Ovary (tissue), 3 donors: ENCODE measurements around the gene C1orf174.

Experiments used
- POLR2A ChIP-seq: fragments of 450-650 bp; IDR thresholded peaks from one replicate; pipeline ENCODE4 v1.6.1; 2017; ENCODE audit warnings: antibody characterized with exemption, mild to moderate bottlenecking, moderate library complexity
- TF ChIP-seq, protein P1 (sequence below), 3 donors: fragments of 450-650 bp in 2 of 3; fragments of 200-600 bp in 1 of 3; IDR thresholded peaks; one replicate each; pipeline versions ENCODE4 v1.5.1 to v1.8.0; 2016 to 2022; ENCODE audit warnings: antibody characterized with exemption in 3 of 3, mild to moderate bottlenecking in 1 of 3
- donor health status: DM: no; HTN: no; CAD: no.

DNA sequence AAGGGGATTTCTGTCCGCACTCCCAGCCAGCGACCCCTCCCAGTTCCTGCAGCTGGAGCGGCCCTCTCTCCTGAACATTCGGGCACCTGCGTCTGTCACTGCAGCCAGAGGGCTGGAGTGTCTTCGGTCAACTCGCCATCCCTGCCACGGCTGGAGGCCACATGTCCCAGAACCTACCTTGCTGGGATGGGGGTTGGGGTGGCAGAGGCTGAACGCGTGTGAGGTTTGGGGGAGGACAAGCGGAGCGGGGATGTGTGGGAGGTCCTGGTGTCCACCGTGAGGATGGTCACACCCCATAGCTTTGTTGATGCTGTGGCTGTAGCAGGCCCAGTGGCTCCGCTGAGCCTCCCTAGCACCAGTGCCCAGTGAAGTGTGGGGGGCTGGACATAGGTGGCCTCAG is 14.8 kb upstream of the C1orf174 start:
- TF ChIP-seq, protein P1, sequence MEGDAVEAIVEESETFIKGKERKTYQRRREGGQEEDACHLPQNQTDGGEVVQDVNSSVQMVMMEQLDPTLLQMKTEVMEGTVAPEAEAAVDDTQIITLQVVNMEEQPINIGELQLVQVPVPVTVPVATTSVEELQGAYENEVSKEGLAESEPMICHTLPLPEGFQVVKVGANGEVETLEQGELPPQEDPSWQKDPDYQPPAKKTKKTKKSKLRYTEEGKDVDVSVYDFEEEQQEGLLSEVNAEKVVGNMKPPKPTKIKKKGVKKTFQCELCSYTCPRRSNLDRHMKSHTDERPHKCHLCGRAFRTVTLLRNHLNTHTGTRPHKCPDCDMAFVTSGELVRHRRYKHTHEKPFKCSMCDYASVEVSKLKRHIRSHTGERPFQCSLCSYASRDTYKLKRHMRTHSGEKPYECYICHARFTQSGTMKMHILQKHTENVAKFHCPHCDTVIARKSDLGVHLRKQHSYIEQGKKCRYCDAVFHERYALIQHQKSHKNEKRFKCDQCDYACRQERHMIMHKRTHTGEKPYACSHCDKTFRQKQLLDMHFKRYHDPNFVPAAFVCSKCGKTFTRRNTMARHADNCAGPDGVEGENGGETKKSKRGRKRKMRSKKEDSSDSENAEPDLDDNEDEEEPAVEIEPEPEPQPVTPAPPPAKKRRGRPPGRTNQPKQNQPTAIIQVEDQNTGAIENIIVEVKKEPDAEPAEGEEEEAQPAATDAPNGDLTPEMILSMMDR (IDR thresholded peaks at IDR 0.05) = no peak
- no peak for TF ChIP-seq POLR2A
